ENCODE measurements around the gene SERPINA12. TPM values are rescaled to one million over a fixed set of nuclear protein-coding genes. Genes with fewer than 3 reads are reported as not detected.

Gene SERPINA12
- polyA plus RNA-seq, 1 donor (not counting 4 experiments of a cell fraction or from before 2014, with no cell fraction given) = 0.26 TPM

DNA sequence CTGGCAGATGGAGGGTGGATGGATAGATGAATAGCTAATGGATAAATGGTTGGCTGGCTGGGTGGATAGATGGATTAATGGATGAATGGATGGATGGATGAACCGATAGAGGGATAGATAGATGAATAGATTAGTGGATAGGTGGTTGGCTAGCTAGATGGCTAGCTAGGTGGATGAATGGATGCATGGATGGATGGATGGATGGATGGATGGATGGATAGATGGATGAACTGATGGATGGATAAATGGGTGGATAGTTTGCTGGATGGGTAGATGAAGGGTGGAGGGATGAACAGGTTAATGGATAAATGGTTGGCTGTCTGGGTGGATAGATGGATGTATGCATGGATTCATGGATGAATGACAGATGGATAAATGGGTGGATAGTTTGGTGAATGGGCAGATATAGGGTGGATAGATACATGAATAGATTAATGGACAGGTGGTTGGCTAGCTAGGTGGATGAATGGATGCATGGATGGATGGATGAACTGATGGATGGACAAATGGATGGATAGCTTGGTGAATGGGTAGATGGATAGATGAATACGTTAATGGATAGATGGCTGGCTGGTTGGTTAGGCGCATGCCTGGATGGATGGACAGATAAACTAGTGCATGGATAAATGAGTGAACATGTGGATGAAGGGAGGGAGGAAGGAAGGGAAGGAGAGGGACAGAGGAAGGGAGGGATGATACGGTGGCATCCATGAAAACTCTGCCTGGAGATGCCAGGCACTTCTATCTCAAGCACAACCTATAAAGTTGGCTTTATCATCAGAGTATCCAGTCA is 41.3 kb downstream of the SERPINA12 start:
- Histone ChIP-seq H3K79me2 (ENCODE audit: control insufficient read depth, insufficient read depth, low read length) (no peaks in the 10 kb centered on the region), H2AFZ (ENCODE audit: control insufficient read depth, low read length) (no peak overlapping the region), H4K20me1 (ENCODE audit: control insufficient read depth, extremely low read depth, insufficient read depth, low read length) (no peaks in the 10 kb centered on the region), H3K4me1 (ENCODE audit: control insufficient read depth, extremely low read depth, insufficient read depth, low read length) (no peaks in the 10 kb centered on the region), H3K36me3 (ENCODE audit: control insufficient read depth in 2 of 2, extremely low read depth in 1 of 2, insufficient read depth in 2 of 2, low read length in 2 of 2) (no peaks in the 10 kb centered on the region), H3K4me3 (ENCODE audit: control insufficient read depth in 2 of 3, extremely low read depth in 1 of 3, insufficient read depth in 2 of 3, low read depth in 1 of 3, low read length in 3 of 3) (no peak overlapping the region), H3K27me3 (ENCODE audit: control insufficient read depth, extremely low read depth, insufficient read depth, low read length) (no peaks in the 10 kb centered on the region), H3K27ac (ENCODE audit: control insufficient read depth, insufficient read depth, low read length) (no peak overlapping the region), H3K4me2 (ENCODE audit: control insufficient read depth, extremely low read depth, insufficient read depth, low read depth, low read length) (no peak overlapping the region), H3K9ac (ENCODE audit: control insufficient read depth, extremely low read depth, insufficient read depth, low read length) (no peak overlapping the region), H3K9me1 (ENCODE audit: control insufficient read depth, extremely low read depth, insufficient read depth, low read length) (no peaks in the 10 kb centered on the region), H3K9me3 (ENCODE audit: control insufficient read depth, low read depth, low read length) (peaks cover 3% of the 10 kb centered on the region)
- DNase-seq (ENCODE audit: low read depth, low spot score) (no peak), FAIRE-seq (no peak)
- dilution Hi-C loops (cut with MboI; ENCODE audit: extremely low pct_ligation_motif_present, low sequenced_read_pairs) = no loop called here
- no peak for TF ChIP-seq EZH2 (IDR thresholded peaks at IDR 0.05; ENCODE audit: low read length)
- TF ChIP-seq, protein P1, sequence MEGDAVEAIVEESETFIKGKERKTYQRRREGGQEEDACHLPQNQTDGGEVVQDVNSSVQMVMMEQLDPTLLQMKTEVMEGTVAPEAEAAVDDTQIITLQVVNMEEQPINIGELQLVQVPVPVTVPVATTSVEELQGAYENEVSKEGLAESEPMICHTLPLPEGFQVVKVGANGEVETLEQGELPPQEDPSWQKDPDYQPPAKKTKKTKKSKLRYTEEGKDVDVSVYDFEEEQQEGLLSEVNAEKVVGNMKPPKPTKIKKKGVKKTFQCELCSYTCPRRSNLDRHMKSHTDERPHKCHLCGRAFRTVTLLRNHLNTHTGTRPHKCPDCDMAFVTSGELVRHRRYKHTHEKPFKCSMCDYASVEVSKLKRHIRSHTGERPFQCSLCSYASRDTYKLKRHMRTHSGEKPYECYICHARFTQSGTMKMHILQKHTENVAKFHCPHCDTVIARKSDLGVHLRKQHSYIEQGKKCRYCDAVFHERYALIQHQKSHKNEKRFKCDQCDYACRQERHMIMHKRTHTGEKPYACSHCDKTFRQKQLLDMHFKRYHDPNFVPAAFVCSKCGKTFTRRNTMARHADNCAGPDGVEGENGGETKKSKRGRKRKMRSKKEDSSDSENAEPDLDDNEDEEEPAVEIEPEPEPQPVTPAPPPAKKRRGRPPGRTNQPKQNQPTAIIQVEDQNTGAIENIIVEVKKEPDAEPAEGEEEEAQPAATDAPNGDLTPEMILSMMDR (optimal IDR thresholded peaks at IDR 0.05 in 1 of 3, IDR thresholded peaks at IDR 0.05 in 1 of 3, conservative IDR thresholded peaks at IDR 0.05 in 1 of 3; ENCODE audit: extremely low read depth in 1 of 3, insufficient read depth in 2 of 3, low read length in 3 of 3) = no peak

DNA sequence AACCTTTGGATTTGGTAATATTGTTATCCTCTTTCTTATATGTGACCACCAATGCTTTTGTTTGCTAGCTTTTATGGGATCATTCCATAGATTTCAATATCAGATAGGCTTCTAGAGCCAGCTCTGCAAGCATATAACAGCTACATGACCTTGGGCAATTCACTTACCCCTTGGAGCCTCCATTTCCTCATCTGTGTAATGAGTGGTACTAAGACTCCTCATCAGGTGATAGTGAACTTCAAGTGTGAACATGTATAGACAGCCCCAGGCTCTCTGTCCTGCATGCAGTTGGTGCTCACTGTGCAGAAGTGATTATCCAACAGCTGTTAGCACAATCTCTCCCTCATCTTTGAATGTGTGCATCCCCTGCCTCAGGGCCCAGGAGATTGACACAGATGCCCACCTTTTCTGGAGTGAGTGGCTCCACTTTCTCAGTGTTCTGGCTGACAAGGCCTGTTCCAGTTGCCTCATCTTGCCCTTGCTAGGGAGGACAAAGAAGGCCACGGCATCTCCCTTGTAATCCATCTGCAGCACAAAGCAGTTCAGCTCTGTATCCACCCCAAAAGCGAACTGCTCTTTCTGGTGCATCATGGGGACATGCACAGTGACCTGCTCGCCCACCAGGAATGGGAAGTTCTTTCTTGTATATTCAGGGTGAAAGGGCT is 42.4 kb downstream of the SERPINA12 start:
- FAIRE-seq = peak; percentile 60
- no peaks in the 10 kb centered on the region for H4K20me1 ChIP-seq (ENCODE audit: control insufficient read depth, extremely low read depth, insufficient read depth, low read length)
- peaks cover 3% of the 10 kb centered on the region for H3K9me3 ChIP-seq (ENCODE audit: control insufficient read depth, low read depth, low read length)
- no peak overlapping the region for H3K9ac ChIP-seq (ENCODE audit: control insufficient read depth, extremely low read depth, insufficient read depth, low read length)
- TF ChIP-seq, protein P1 (optimal IDR thresholded peaks at IDR 0.05 in 1 of 3, IDR thresholded peaks at IDR 0.05 in 1 of 3, conservative IDR thresholded peaks at IDR 0.05 in 1 of 3; ENCODE audit: extremely low read depth in 1 of 3, insufficient read depth in 2 of 3, low read length in 3 of 3) = no peak
- TF ChIP-seq EZH2 (IDR thresholded peaks at IDR 0.05; ENCODE audit: low read length) = no peak
- dilution Hi-C loops (cut with MboI; ENCODE audit: extremely low pct_ligation_motif_present, low sequenced_read_pairs) = no loop called here
- no peaks in the 10 kb centered on the region for H3K79me2 ChIP-seq (ENCODE audit: control insufficient read depth, insufficient read depth, low read length)
- no peak overlapping the region for H3K4me3 ChIP-seq (ENCODE audit: control insufficient read depth in 2 of 3, extremely low read depth in 1 of 3, insufficient read depth in 2 of 3, low read depth in 1 of 3, low read length in 3 of 3)
- H3K4me1 ChIP-seq (ENCODE audit: control insufficient read depth, extremely low read depth, insufficient read depth, low read length) = no peaks in the 10 kb centered on the region
- no peak overlapping the region for H3K27ac ChIP-seq (ENCODE audit: control insufficient read depth, insufficient read depth, low read length)
- H3K4me2 ChIP-seq (ENCODE audit: control insufficient read depth, extremely low read depth, insufficient read depth, low read depth, low read length) = no peak overlapping the region
- H3K27me3 ChIP-seq (ENCODE audit: control insufficient read depth, extremely low read depth, insufficient read depth, low read length) = no peaks in the 10 kb centered on the region
- no peaks in the 10 kb centered on the region for H3K9me1 ChIP-seq (ENCODE audit: control insufficient read depth, extremely low read depth, insufficient read depth, low read length)
- no peak for DNase-seq (ENCODE audit: low read depth, low spot score)
- H2AFZ ChIP-seq (ENCODE audit: control insufficient read depth, low read length) = no peak overlapping the region
- H3K36me3 ChIP-seq (ENCODE audit: control insufficient read depth in 2 of 2, extremely low read depth in 1 of 2, insufficient read depth in 2 of 2, low read length in 2 of 2) = no peaks in the 10 kb centered on the region

All from keratinocyte (primary cell).